Activated CD8-positive, alpha-beta T cell treated with anti-CD3 and anti-CD28 coated beads for 36 hours (primary cell): ENCODE measurements around the gene GLOD5. TPM values are rescaled to one million over a fixed set of nuclear protein-coding genes. Genes with fewer than 3 reads are reported as not detected.

ENCODE experiments used
- ATAC-seq: fragments of 200-7000 bp; cut with Tn5 transposase; one replicate; pipeline ENCODE4 v1.10.0; 2021; ENCODE audit warnings: mild to moderate bottlenecking, moderate library complexity
- CTCF ChIA-PET: fragments of 350-600 bp; sonication (Branson Sonifier 250); formaldehyde crosslinking; loops from one replicate; lab custom pipeline; 2021; ENCODE audit warnings: antibody characterized with exemption; lab: Charles Lee
- POLR2A ChIA-PET: fragments of 350-600 bp; sonication (Branson Sonifier 250); formaldehyde crosslinking; loops from one replicate; lab custom pipeline; 2021; ENCODE audit warnings: antibody characterized with exemption; lab: Charles Lee
- DNase-seq: peaks from one replicate; pipeline ENCODE4 v3.0.0-alpha.2; 2020
- H3K27ac Mint-ChIP-seq: one replicate; pipeline ENCODE4 v1.8.0; 2021; ENCODE audit warnings: mild to moderate bottlenecking, mixed read lengths
- H3K27me3 Mint-ChIP-seq: one replicate; pipeline ENCODE4 v1.8.0; 2021; ENCODE audit warnings: mixed read lengths
- H3K36me3 Mint-ChIP-seq: one replicate; pipeline ENCODE4 v1.8.0; 2021; ENCODE audit warnings: low read depth, mixed read lengths
- H3K4me1 Mint-ChIP-seq: one replicate; pipeline ENCODE4 v1.8.0; 2021; ENCODE audit warnings: low read depth, mixed read lengths
- H3K4me3 Mint-ChIP-seq: one replicate; pipeline ENCODE4 v1.8.0; 2021; ENCODE audit warnings: mild to moderate bottlenecking, moderate library complexity, mixed read lengths
- H3K9me3 Mint-ChIP-seq: one replicate; pipeline ENCODE4 v1.8.0; 2021; ENCODE audit warnings: mixed read lengths
- CTCF ChIP-seq: fragments of 200-600 bp; IDR thresholded peaks from one replicate; pipeline ENCODE4 v1.8.0; 2022; ENCODE audit warnings: antibody characterized with exemption, mild to moderate bottlenecking
- intact Hi-C: fragments of 100-400 bp; cut with micrococcal nuclease; formaldehyde crosslinking; loops from one replicate; pipeline ENCODE4 v1.10.0; 2022
- total RNA-seq, 2 experiments: library from RNA; stranded (reverse); gene quantifications; one replicate each; pipeline ENCODE4 v1.2.3, GENCODE V29; 2021

Gene GLOD5
- total RNA-seq, 2 experiments from 2014 or later = not detected

- TF ChIP-seq CTCF = no peak
- Mint-ChIP-seq H3K27ac (peak overlapping the region; percentile 96), H3K4me3 (peak overlapping the region; percentile 95), H3K36me3 (peaks cover 2% of the 10 kb centered on the region), H3K9me3 (no peaks in the 10 kb centered on the region), H3K4me1 (peaks cover 14% of the 10 kb centered on the region), H3K27me3 (no peaks in the 10 kb centered on the region)
- ChIA-PET CTCF (no interaction called here), POLR2A (interaction anchor here (1.0 to 2.9 kb wide), 6 partner anchors 9 to 174 kb away, joined by 3 to 15 read pairs (median 5); partner anchors contain the start of genes SLC35A2 and SUV39H1)
- intact Hi-C loops = loop anchor here (5.0 kb wide), 1 partner anchor 56 kb away; the partner anchor contains the start of gene WAS
- no peak for ATAC-seq
- no peak for DNase-seq
These were observed 23.6 kb upstream of the GLOD5 start for GRCh38 chrX:48737940-48738339.

GRCh38 chrX:48741834-48742233 lies 19.7 kb upstream of the GLOD5 start:
- CTCF ChIA-PET = no interaction called here
- DNase-seq = no peak
- H3K4me3 Mint-ChIP-seq = no peak overlapping the region
- no peaks in the 10 kb centered on the region for H3K27me3 Mint-ChIP-seq
- no peak overlapping the region for H3K27ac Mint-ChIP-seq
- H3K4me1 Mint-ChIP-seq = peaks cover 8% of the 10 kb centered on the region
- peaks cover 2% of the 10 kb centered on the region for H3K36me3 Mint-ChIP-seq
- POLR2A ChIA-PET = no interaction called here
- intact Hi-C loops = no loop called here
- no peak for ATAC-seq
- no peaks in the 10 kb centered on the region for H3K9me3 Mint-ChIP-seq
- no peak for TF ChIP-seq CTCF

GRCh38 chrX:48745222-48745621 lies 16.3 kb upstream of the GLOD5 start:
- ATAC-seq (no peak), DNase-seq (no peak)
- no peak for TF ChIP-seq CTCF
- no peaks in the 10 kb centered on the region for H3K36me3 Mint-ChIP-seq
- CTCF ChIA-PET = no interaction called here
- intact Hi-C loops = no loop called here
- no peaks in the 10 kb centered on the region for H3K27me3 Mint-ChIP-seq
- H3K27ac Mint-ChIP-seq = no peak overlapping the region
- H3K4me3 Mint-ChIP-seq = no peak overlapping the region
- no peaks in the 10 kb centered on the region for H3K4me1 Mint-ChIP-seq
- H3K9me3 Mint-ChIP-seq = no peaks in the 10 kb centered on the region
- POLR2A ChIA-PET = no interaction called here

- ATAC-seq (no peak), DNase-seq (no peak)
- peaks cover 4% of the 10 kb centered on the region for H3K4me1 Mint-ChIP-seq
- no peaks in the 10 kb centered on the region for H3K27me3 Mint-ChIP-seq
- ChIA-PET CTCF (no interaction called here), POLR2A (interaction anchor here (0.8 kb wide), 1 partner anchor 63 kb away, joined by 3 read pairs; no protein-coding TSS in a partner anchor)
- no peak for TF ChIP-seq CTCF
- no peaks in the 10 kb centered on the region for H3K9me3 Mint-ChIP-seq
- no peak overlapping the region for H3K27ac Mint-ChIP-seq
- no peak overlapping the region for H3K4me3 Mint-ChIP-seq
- H3K36me3 Mint-ChIP-seq = no peaks in the 10 kb centered on the region
- intact Hi-C loops = no loop called here
These were observed 14.0 kb upstream of the GLOD5 start for GRCh38 chrX:48747415-48748016.

GRCh38 chrX:48749182-48749581 lies 12.4 kb upstream of the GLOD5 start:
- intact Hi-C loops = no loop called here

More at GRCh38 chrX:48749182-48749581, 12.4 kb upstream of the GLOD5 start:
- ChIA-PET CTCF (no interaction called here), POLR2A (no interaction called here)
- no peaks in the 10 kb centered on the region for H3K27me3 Mint-ChIP-seq
- ATAC-seq = no peak
- H3K27ac Mint-ChIP-seq = no peak overlapping the region
- no peak for DNase-seq
- H3K4me3 Mint-ChIP-seq = no peak overlapping the region
- no peaks in the 10 kb centered on the region for H3K36me3 Mint-ChIP-seq
- H3K9me3 Mint-ChIP-seq = no peaks in the 10 kb centered on the region
- no peak for TF ChIP-seq CTCF
- H3K4me1 Mint-ChIP-seq = peaks cover 4% of the 10 kb centered on the region
